Pancreas (tissue), 10 donors: ENCODE results near the gene TMEM17. TPM values are rescaled to one million over a fixed set of nuclear protein-coding genes. Genes with fewer than 3 reads are reported as not detected.

Experiments used
- ATAC-seq, 4 donors: fragments of 200-7000 bp; cut with Tn5 transposase; one replicate each; pipeline versions ENCODE4 v1.8.0 to v1.9.1; 2020; ENCODE audit warnings: mild to moderate bottlenecking in 4 of 4, moderate library complexity in 4 of 4
- DNase-seq, 6 donors: peaks; one replicate each; pipeline ENCODE4 v3.0.0-alpha.2; 2020
- FAIRE-seq: peaks from 2 replicates; lab custom pipeline; 2012; peaks lifted over from hg19 to GRCh38; lab: Jason Lieb, UNC
- H3K27ac ChIP-seq, 4 donors: fragments of 200-600 bp; sonication (generic); 1 replicate in 3 of 4; 2 replicates in 1 of 4; pipeline versions ENCODE4 v1.5.0 to v1.8.0; 2020
- H3K27me3 ChIP-seq, 4 donors: fragments of 200-600 bp; one replicate each; pipeline ENCODE4 v1.8.0; 2021
- H3K36me3 ChIP-seq, 3 donors: fragments of 200-600 bp; sonication (generic) in 1 of 3; one replicate each; pipeline versions ENCODE4 v1.5.0 to v1.8.0; 2020 to 2021
- H3K4me1 ChIP-seq, 3 donors: fragments of 200-600 bp; one replicate each; pipeline ENCODE4 v1.8.0; 2021
- H3K4me3 ChIP-seq, 4 donors: fragments of 200-600 bp; sonication (generic) in 2 of 4; one replicate each; pipeline versions ENCODE4 v1.5.0 to v1.8.0; 2020 to 2021
- H3K9me3 ChIP-seq, 4 donors: fragments of 200-600 bp; one replicate each; pipeline ENCODE4 v1.8.0; 2021
- WGBS, 2 donors: extraction: QIAGEN DNeasy Blood & Tissue Kit; methylation state at CpG; one replicate each; pipeline ENCODE4 v1.1.7; 2013; 5-methylcytosine and 5-hydroxymethylcytosine counted together
- intact Hi-C, 3 donors: fragments of 100-400 bp; cut with DNase I; formaldehyde crosslinking; loops; one replicate each; pipeline versions ENCODE4 v1.11.1 to v1.14.2; 2022
- polyA plus RNA-seq, 2 donors: library from polyadenylated mRNA; stranded (reverse); fragments of 200-250 nt; gene quantifications; one replicate each; pipeline ENCODE4 v1.2.3, GENCODE V29; 2013
- total RNA-seq, 6 donors: library from RNA; stranded (reverse); fragmentation: NEBNext Ultra II Directional in 4 of 6; extraction: Animal tissue kit (Norgen Biotek cat#: 25700) in 4 of 6; gene quantifications; one replicate each; pipeline versions ENCODE4 v1.2.1 to v1.2.4, GENCODE V29; 2021 to 2023
- TF ChIP-seq, protein P1 (sequence below), 4 donors: fragments of 200-600 bp; sonication (generic) in 3 of 4; IDR thresholded peaks; one replicate each; pipeline versions ENCODE4 v1.5.0 to v1.8.0; 2021; ENCODE audit warnings: antibody characterized with exemption in 4 of 4
- donor health status: healthy with polysubstance abuse.
- donor health status: DM: no; HTN: no; CAD: no; lungs with moderate emphysema.
- donor health status: DM: no; HTN: no; CAD: no.
- donor health status: control.
- donor health status: control.
- donor health status: Bipolar disorder and iron deficiency.
- donor health status: DM: yes; HTN: yes; CAD: no.
- donor health status: DM: no; HTN: no; CAD: no.
- donor health status: DM: no; HTN: no; CAD: no.
- donor health status: DM: yes; HTN: yes; CAD: no.

The TMEM17 gene
- total and polyA plus RNA-seq, 8 donors = 1.3 to 5.8 (median 2.4) TPM

GRCh38 chr2:62456721-62457539 is 49.1 kb downstream of the TMEM17 start:
- H3K9me3 ChIP-seq = no peaks in the 10 kb centered on the region
- H3K27me3 ChIP-seq = no peaks in the 10 kb centered on the region
- WGBS, 2 donors = 5 to 7% methylated on average over 51 to 52 of the region's 52 CpGs
- ATAC-seq (peak; percentile 92 to 95 (median 93)), FAIRE-seq (no peak), DNase-seq (peak; percentile 57 to 95 (median 84))
- no peaks in the 10 kb centered on the region for H3K36me3 ChIP-seq
- peak overlapping the region; percentile 45 to 85 (median 58) for H3K4me3 ChIP-seq
- intact Hi-C loops = loop anchor here (5.0 to 10.0 kb wide), 2 partner anchors 318 to 320 kb away; no protein-coding TSS in a partner anchor
- TF ChIP-seq, protein P1, sequence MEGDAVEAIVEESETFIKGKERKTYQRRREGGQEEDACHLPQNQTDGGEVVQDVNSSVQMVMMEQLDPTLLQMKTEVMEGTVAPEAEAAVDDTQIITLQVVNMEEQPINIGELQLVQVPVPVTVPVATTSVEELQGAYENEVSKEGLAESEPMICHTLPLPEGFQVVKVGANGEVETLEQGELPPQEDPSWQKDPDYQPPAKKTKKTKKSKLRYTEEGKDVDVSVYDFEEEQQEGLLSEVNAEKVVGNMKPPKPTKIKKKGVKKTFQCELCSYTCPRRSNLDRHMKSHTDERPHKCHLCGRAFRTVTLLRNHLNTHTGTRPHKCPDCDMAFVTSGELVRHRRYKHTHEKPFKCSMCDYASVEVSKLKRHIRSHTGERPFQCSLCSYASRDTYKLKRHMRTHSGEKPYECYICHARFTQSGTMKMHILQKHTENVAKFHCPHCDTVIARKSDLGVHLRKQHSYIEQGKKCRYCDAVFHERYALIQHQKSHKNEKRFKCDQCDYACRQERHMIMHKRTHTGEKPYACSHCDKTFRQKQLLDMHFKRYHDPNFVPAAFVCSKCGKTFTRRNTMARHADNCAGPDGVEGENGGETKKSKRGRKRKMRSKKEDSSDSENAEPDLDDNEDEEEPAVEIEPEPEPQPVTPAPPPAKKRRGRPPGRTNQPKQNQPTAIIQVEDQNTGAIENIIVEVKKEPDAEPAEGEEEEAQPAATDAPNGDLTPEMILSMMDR (IDR thresholded peaks at IDR 0.05) = peak; percentile 88 to 97 (median 96)
- H3K4me1 ChIP-seq = peaks cover 0 to 8% (median 3%) of the 10 kb centered on the region in 3 donors
- H3K27ac ChIP-seq = peak overlapping the region; percentile 54 to 85 (median 80)

- 81 to 89% methylated on average over 6 of the region's 6 CpGs for WGBS, 2 donors
- H3K9me3 ChIP-seq = no peaks in the 10 kb centered on the region
- H3K27me3 ChIP-seq = no peaks in the 10 kb centered on the region
- intact Hi-C loops = loop anchor here (5.0 to 10.0 kb wide), 2 partner anchors 319 to 321 kb away; no protein-coding TSS in a partner anchor
- peaks cover 0 to 4% (median 3%) of the 10 kb centered on the region in 3 donors for H3K4me1 ChIP-seq
- no peaks in the 10 kb centered on the region for H3K36me3 ChIP-seq
- H3K4me3 ChIP-seq = no peak overlapping the region
- TF ChIP-seq, protein P1 (IDR thresholded peaks at IDR 0.05) = no peak
- ATAC-seq = no peak
- FAIRE-seq = no peak
- no peak for DNase-seq
- H3K27ac ChIP-seq = no peak overlapping the region
Observed at GRCh38 chr2:62455957-62456692, 49.9 kb downstream of the TMEM17 start.

- Histone ChIP-seq H3K36me3 (no peaks in the 10 kb centered on the region), H3K27me3 (no peaks in the 10 kb centered on the region), H3K4me3 (no peak overlapping the region), H3K9me3 (no peaks in the 10 kb centered on the region), H3K4me1 (peaks cover 0 to 4% (median 3%) of the 10 kb centered on the region in 3 donors), H3K27ac (no peak overlapping the region)
- DNase-seq (no peak), FAIRE-seq (no peak), ATAC-seq (no peak)
- 57 to 63% methylated on average over 3 of the region's 3 CpGs for WGBS, 2 donors
- TF ChIP-seq, protein P1 (IDR thresholded peaks at IDR 0.05) = no peak
- intact Hi-C loops = loop anchor here in 1 of 3 donors (10.0 kb wide), 1 partner anchor 321 kb away; no protein-coding TSS in a partner anchor
Observed at GRCh38 chr2:62453955-62454354, 52.0 kb downstream of the TMEM17 start.

- Histone ChIP-seq H3K36me3 (no peaks in the 10 kb centered on the region), H3K4me3 (no peak overlapping the region), H3K9me3 (no peaks in the 10 kb centered on the region), H3K27ac (no peak overlapping the region), H3K27me3 (no peaks in the 10 kb centered on the region), H3K4me1 (peaks cover 0 to 4% (median 3%) of the 10 kb centered on the region in 3 donors)
- FAIRE-seq (no peak), ATAC-seq (no peak), DNase-seq (peak in 1 of 6 donors; percentile 32)
- intact Hi-C loops = loop anchor here in 1 of 3 donors (10.0 kb wide), 1 partner anchor 322 kb away; no protein-coding TSS in a partner anchor
- WGBS, 2 donors = 83% methylated on average over 7 of the region's 7 CpGs
- TF ChIP-seq, protein P1 (IDR thresholded peaks at IDR 0.05) = no peak
Observed at GRCh38 chr2:62452701-62453454, 53.1 kb downstream of the TMEM17 start.
